HG02763 (cell line): Measurements from ENCODE around the gene OR51V1.
A peak's percentile ranks its signal among the peaks of the same experiment; 100 is the strongest.

Experiments
- ATAC-seq: cut with Tn5 transposase; IDR thresholded peaks from one replicate; pipeline ENCODE4 v1.9.1; 2021; ENCODE audit warnings: mild to moderate bottlenecking, moderate library complexity; ENCODE audit not compliant: unreplicated experiment

OR51V1 gene

GRCh38 chr11:5231111-5231510 lies 30.6 kb upstream of the OR51V1 start:
- ATAC-seq = no peak

- ATAC-seq = no peak
Measured at GRCh38 chr11:5230266-5230665, 29.8 kb upstream of the OR51V1 start.

- no peak for ATAC-seq
Measured at GRCh38 chr11:5229796-5230195, 29.3 kb upstream of the OR51V1 start.

- ATAC-seq = no peak
Measured at GRCh38 chr11:5229356-5229755, 28.9 kb upstream of the OR51V1 start.

- no peak for ATAC-seq
Measured at GRCh38 chr11:5228124-5228523, 27.6 kb upstream of the OR51V1 start.

- ATAC-seq = no peak
Measured at GRCh38 chr11:5227681-5228080, 27.2 kb upstream of the OR51V1 start.

GRCh38 chr11:5226732-5227310 lies 26.3 kb upstream of the OR51V1 start, which contains the start of gene HBB:
HBB (minus strand) TSS chr11:5227071; CDS start chr11:5227021, 50 bp downstream.
- no peak for ATAC-seq

- ATAC-seq = no peak
Measured at GRCh38 chr11:5225480-5225871, 25.0 kb upstream of the OR51V1 start.

- ATAC-seq = no peak
Measured at GRCh38 chr11:5224538-5225479, 24.3 kb upstream of the OR51V1 start.

- ATAC-seq = no peak
Measured at GRCh38 chr11:5223686-5224085, 23.2 kb upstream of the OR51V1 start.

GRCh38 chr11:5223146-5223545 lies 22.7 kb upstream of the OR51V1 start:
- ATAC-seq = no peak

- ATAC-seq = no peak
Measured at GRCh38 chr11:5210376-5210885, 9.9 kb upstream of the OR51V1 start.

GRCh38 chr11:5204787-5205186 lies 4.3 kb upstream of the OR51V1 start:
- peak; percentile 76 for ATAC-seq

- no peak for ATAC-seq
Measured at GRCh38 chr11:5203366-5203765, 2.9 kb upstream of the OR51V1 start.

- no peak for ATAC-seq
Measured at GRCh38 chr11:5198285-5198684, 2.2 kb downstream of the OR51V1 start.

GRCh38 chr11:5197536-5197935 lies 2.9 kb downstream of the OR51V1 start:
- no peak for ATAC-seq

GRCh38 chr11:5196731-5197130 lies 3.8 kb downstream of the OR51V1 start:
- ATAC-seq = no peak

GRCh38 chr11:5196067-5196466 lies 4.4 kb downstream of the OR51V1 start:
- ATAC-seq = no peak

- ATAC-seq = no peak
Measured at GRCh38 chr11:5192738-5193137, 7.7 kb downstream of the OR51V1 start.

GRCh38 chr11:5188201-5188600 lies 12.3 kb downstream of the OR51V1 start:
- ATAC-seq = no peak

GRCh38 chr11:5178046-5178837 lies 22.2 kb downstream of the OR51V1 start:
- ATAC-seq = no peak
